HEK293 (cell line): Measurements from ENCODE around the gene DENND10.

Experiments used
- KLF1 ChIP-seq: fragments of 450-650 bp; formaldehyde crosslinking; IDR thresholded peaks from 2 replicates; pipeline ENCODE4 v1.5.1; 2016; ENCODE audit warnings: missing biosample characterization, missing genetic modification characterization
- SP2 ChIP-seq: fragments of 450-650 bp; formaldehyde crosslinking; IDR thresholded peaks from 2 replicates; pipeline ENCODE4 v1.5.1; 2016; ENCODE audit warnings: missing biosample characterization, missing genetic modification characterization
- ZBTB8A ChIP-seq: fragments of 450-650 bp; formaldehyde crosslinking; IDR thresholded peaks from 2 replicates; pipeline ENCODE4 v1.5.1; 2016; ENCODE audit warnings: missing biosample characterization, missing genetic modification characterization

GRCh38 chr10:119115926-119116325 lies 12.0 kb downstream of the DENND10 start:
- TF ChIP-seq ZBTB8A (tag by site-specific recombination) (no peak), SP2 (tag by site-specific recombination) (no peak), KLF1 (tag by site-specific recombination) (no peak)
